Measurements from ENCODE around the gene RIMKLB.

Gene RIMKLB, protein sequence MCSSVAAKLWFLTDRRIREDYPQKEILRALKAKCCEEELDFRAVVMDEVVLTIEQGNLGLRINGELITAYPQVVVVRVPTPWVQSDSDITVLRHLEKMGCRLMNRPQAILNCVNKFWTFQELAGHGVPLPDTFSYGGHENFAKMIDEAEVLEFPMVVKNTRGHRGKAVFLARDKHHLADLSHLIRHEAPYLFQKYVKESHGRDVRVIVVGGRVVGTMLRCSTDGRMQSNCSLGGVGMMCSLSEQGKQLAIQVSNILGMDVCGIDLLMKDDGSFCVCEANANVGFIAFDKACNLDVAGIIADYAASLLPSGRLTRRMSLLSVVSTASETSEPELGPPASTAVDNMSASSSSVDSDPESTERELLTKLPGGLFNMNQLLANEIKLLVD

DNA sequence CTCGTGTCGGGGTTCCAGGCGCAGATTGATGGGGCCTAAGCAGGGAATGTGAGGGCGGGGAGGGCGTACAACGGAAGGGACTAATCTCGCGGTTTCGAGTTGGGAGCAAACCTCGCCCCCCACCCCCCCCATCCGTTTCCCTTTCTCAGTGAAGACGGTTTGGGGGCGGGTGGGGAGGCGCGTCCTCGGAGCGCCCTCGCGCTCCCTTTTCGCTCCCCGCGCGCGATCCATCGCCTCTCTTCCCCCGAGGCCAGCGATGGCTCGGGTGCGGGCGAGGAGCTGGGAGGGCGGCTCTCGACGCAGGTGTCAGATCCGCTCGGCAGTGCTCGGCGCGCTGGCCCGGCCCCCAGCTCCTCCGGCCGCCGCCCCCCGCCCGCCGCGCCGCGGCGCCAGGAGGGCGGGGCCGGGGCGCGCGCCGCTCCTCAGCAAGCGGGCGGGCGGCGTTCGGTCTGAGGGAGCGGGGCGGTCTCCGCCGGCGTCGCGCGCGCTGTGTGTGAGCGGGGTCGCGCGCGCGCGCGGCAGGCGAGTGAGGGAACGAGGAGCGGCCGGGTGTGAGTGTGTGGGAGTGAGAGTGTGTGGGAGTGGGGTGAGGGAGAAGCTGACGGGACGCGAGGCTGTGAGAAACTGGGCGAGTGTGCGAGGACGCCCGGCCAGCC is at the start of gene RIMKLB:
RIMKLB (plus strand) TSS at position 516 of the 656 bp plus-strand sequence. CDS start 15,876 bp downstream, outside the sequence.
- peak; percentile 67 for DNase-seq (ENCODE audit: insufficient read length, low spot score)
- TF ChIP-seq POLR2A (IDR thresholded peaks at IDR 0.05; ENCODE audit: low read depth, low read length), result peak; percentile 58
- FAIRE-seq, result no peak

DNA sequence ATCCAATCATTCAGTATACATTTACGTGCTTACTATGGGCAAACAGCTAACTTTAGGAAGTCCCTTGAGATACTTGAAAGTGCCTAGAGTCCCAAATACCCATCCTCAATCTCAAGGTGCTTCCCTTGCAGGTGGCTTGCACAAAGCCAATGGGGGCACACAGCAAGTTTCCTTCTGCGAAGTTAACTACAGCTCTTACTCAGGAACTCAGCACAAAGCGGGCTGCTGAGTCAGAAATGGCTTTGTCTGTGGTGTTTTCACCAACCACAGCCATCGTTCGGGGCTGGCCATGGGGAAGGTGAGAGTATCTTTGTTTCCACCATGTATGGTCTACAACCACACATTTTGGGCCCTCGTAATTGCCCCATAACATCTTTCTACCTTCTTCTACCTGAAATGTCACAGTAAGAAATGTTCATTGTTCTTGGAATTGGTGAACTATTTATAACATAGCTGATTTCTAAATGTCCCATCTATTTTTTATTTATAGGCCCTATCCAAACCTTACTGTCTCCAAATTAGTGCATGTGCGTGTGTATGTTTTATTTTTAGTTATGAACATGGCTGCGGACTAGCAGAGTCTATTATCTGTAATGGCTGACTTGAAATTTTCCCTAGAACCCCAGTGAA is 49.1 kb upstream of the RIMKLB start:
- TF ChIP-seq POLR2A (IDR thresholded peaks at IDR 0.05; ENCODE audit: low read depth, low read length), result no peak
- no peak for DNase-seq (ENCODE audit: insufficient read length, low spot score)
- no peak for FAIRE-seq

DNA sequence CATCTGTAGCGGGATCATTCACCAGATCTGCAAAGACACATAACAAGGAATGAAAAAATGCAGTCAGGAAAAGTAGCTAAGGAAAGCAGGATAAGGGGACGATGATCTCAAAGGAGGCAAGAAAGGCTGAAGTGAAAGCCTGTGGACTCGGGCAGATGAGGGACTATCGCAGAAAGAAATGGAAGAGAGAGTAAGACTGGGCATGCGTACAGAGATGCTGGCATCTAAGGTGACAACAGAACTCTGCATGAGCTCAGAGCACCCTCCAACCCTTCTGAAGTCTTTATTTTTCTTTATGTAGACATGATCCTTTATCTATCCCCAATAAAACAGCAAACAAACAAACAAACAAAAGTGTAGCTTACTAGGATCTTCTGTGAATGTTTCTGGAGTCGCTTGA is 42.4 kb upstream of the RIMKLB start:
- DNase-seq (ENCODE audit: insufficient read length, low spot score), result no peak
- no peak for FAIRE-seq
- TF ChIP-seq POLR2A (IDR thresholded peaks at IDR 0.05; ENCODE audit: low read depth, low read length), result no peak

DNA sequence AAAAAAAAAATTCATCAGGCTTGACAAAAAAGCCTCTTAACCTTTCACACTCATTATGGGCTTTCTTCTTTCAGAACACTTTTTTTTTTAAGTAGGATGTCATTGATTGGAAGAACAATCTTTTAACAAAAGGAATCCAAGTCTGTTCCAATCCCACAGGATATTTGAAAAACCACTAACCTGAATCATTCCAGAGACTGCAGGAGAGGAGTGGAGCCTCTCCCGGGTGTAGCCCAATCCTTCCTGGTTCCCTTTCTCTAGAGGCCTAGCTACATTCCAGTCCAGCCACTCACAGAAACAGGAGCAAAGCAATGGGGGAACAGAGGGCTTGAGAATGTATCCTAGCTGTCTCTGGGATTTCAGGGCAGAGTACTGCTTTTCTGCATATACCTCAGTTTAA is 39.4 kb upstream of the RIMKLB start:
- DNase-seq (ENCODE audit: insufficient read length, low spot score), result peak; percentile 14
- FAIRE-seq, result peak; percentile 6
- no peak for TF ChIP-seq POLR2A (IDR thresholded peaks at IDR 0.05; ENCODE audit: low read depth, low read length)

DNA sequence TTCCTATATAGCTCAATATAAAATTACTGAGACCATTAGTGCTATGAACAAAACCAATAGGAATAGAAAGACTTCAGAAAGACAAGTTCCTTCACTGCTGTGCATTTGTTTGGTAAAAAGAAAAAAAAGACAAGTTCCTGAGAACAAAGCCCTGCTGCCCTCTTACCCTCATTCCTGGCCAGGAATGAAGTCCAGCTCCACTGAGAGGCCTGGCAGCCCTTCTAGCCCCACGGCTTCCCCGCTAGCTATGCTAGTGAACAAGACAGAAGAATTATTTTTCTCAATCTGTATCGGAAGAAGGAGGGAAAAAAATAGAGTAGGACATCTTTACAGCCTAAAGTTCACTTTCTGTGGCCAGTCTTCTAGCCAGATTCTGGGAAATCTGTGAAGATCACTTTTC is 36.8 kb upstream of the RIMKLB start:
- DNase-seq (ENCODE audit: insufficient read length, low spot score) (no peak), FAIRE-seq (no peak)
- TF ChIP-seq POLR2A (IDR thresholded peaks at IDR 0.05; ENCODE audit: low read depth, low read length), result no peak

DNA sequence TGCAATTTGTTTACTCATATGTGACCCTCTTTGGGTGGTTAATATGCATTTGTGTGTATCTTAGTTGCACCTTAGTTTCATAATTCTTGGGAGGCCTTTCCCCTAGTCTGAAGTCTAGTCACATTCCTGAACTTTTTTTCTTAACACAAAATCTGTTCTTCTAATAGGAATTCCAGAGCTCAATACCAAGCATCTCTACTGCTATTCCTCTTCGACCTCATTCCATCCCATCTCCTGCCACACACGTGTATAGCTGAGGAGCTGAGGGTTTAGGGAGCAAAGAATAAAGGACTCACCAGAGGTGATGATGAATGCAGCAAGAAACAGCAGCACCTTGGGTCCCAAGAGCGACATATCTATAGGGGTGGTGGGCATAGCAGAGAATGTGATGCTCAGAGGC is 36.0 kb upstream of the RIMKLB start:
- TF ChIP-seq POLR2A (IDR thresholded peaks at IDR 0.05; ENCODE audit: low read depth, low read length), result no peak
- DNase-seq (ENCODE audit: insufficient read length, low spot score) (no peak), FAIRE-seq (no peak)

DNA sequence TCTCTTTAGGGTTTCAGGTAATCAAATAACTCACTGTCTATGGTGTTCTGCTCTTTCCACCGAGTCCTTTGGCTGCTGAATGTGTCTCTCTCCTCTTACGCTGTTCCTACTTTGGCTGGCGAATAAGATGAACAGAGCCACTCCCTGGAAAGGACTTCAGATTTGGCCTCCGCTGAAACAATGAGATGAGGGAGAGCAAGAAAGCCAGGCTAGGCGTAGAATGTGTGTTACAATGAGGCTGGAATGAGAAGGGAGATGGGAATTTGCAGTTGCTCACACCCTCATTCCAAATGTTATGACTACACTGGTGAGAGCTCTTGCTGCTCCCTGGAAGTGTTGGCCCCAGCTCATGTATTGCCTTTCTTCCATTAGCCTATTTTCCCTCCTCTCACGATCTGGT is 35.2 kb upstream of the RIMKLB start, which contains the start of gene MFAP5:
MFAP5 (minus strand) TSS at position 234 of the 400 bp plus-strand sequence. CDS start 722 bp downstream, outside the sequence.
- TF ChIP-seq POLR2A (IDR thresholded peaks at IDR 0.05; ENCODE audit: low read depth, low read length), result no peak
- DNase-seq (ENCODE audit: insufficient read length, low spot score), result no peak
- no peak for FAIRE-seq

DNA sequence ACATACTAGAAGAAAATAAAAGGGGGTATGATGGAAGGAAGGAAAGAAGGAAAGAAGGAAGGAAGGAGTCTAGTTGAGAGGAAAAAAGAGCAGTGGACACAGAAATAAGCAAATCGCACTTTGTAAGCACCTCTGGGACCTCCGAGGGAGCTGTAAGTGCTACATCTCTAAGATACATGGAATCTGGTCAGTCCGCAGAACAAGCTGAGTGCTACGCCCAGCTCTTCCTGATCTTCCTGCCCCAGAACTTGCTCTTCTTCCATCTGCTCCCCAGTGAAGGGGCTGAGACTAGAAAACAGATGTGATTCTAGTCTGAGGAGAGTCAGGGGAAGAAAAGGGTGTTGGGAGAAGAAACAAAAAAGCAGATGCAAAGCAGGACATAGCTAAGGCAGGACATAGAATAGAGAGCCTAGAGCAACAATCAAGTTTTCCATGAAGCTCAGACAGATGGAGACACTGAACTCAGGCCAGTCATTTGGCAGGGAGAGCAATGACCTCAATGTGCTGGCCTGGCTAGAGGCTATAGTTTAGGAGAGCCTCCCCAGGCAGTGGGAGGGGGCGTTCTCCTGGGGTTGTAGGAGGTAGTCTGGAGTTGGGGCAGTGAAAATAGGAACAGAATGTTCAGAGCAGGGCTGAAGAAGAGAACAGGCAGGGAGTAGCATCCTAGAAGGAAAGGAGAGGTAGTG is 33.4 kb upstream of the RIMKLB start:
- DNase-seq (ENCODE audit: insufficient read length, low spot score) (no peak), FAIRE-seq (no peak)
- TF ChIP-seq POLR2A (IDR thresholded peaks at IDR 0.05; ENCODE audit: low read depth, low read length), result no peak

DNA sequence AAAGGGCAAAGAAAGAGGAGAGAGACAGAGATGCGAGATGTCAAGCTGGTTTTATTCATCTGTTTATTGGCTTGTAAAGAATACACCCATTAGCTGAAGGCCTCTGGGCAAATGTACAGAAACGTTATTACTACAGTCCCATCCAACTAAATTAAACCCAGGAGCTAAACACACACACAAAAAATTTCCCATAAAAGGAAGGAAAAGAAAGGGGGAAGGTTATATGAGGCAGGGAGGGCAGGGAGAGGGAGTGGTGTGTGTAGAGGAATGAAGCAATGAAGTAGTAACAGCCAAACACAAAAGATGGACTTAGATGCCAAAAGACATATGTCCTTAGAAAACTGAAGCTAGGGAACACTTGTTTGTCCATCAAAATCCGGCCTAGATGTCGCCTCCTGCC is 32.0 kb upstream of the RIMKLB start:
- no peak for DNase-seq (ENCODE audit: insufficient read length, low spot score)
- no peak for FAIRE-seq
- no peak for TF ChIP-seq POLR2A (IDR thresholded peaks at IDR 0.05; ENCODE audit: low read depth, low read length)

DNA sequence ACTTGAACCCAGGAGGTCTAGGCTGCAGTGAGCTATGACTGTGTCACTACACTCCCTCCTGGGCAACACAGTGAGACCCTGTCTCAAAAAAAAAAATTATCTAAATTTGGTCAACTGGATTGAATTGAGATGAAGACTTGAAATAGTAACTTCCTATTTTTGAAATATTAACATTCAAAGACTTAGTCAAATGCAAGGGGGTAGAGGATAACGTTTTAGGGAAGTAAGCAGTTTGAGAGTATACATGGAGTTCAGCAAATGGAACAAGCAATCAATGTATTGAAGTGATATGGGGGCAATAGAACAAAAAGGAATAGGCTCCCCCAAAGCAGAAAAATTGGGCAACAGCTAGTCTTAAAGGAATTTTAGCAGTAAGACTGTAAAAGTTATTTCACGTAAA is 30.5 kb upstream of the RIMKLB start:
- FAIRE-seq (no peak), DNase-seq (ENCODE audit: insufficient read length, low spot score) (no peak)
- TF ChIP-seq POLR2A (IDR thresholded peaks at IDR 0.05; ENCODE audit: low read depth, low read length), result no peak

DNA sequence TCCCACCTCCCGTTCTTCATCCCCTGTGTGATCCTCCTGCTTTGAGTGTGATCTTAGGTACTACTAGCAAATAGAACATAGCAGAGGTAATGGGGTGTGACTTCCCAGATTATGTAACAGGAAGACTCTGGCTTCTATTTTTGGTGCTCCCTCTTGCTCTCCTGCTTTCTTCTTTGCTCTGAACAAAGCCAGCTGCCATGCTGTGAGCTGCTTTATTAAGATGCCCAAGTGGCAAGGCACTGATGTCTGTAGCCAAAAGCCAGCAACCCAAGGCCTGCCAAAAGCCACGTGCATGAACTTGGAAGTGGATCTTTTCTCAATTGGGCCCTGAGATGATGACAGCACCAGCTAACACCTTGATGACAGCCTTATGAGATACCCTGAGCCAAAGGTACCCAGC is 29.4 kb upstream of the RIMKLB start:
- no peak for DNase-seq (ENCODE audit: insufficient read length, low spot score)
- no peak for TF ChIP-seq POLR2A (IDR thresholded peaks at IDR 0.05; ENCODE audit: low read depth, low read length)
- no peak for FAIRE-seq

DNA sequence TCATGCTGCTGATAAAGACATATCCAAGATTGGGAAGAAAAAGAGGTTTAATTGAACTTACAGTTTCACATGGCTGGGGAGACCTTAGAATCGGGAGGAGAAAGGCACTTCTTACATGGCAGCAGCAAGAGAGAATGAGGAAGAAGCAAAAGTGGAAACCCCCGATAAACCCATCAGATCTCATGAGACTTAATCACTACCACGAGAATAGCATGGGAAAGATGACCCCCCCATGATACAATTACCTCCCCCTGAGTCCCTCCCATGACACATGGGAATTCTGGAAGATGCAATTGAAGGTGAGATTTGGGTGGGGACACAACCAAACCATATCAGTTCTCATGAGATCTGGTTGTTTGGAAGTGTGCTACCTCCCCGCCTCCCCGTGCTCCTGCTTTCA is 25.4 kb upstream of the RIMKLB start:
- TF ChIP-seq POLR2A (IDR thresholded peaks at IDR 0.05; ENCODE audit: low read depth, low read length), result no peak
- DNase-seq (ENCODE audit: insufficient read length, low spot score) (no peak), FAIRE-seq (no peak)

DNA sequence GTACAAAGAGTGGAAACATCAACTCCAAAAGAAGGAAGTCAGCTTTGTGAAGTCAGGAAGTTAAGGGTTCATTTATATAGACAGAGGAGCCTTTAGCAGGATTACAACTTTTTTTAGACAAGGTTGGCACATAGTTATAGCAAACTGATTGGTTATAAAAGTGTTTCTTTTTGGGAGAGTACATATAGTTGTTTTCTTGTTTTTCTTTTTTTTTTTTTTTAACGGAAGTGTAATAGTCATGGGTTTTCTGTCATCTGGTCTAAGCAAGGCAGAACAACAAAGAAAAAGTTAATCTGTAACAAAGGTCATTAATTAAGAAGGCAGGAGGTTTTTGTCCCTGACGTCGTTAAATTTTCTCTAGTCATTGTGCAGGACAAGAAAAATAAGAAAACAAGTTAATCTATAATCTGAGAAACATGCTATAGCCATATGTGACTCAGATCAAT is 22.2 kb upstream of the RIMKLB start:
- TF ChIP-seq POLR2A (IDR thresholded peaks at IDR 0.05; ENCODE audit: low read depth, low read length), result no peak
- FAIRE-seq, result no peak
- DNase-seq (ENCODE audit: insufficient read length, low spot score), result no peak

DNA sequence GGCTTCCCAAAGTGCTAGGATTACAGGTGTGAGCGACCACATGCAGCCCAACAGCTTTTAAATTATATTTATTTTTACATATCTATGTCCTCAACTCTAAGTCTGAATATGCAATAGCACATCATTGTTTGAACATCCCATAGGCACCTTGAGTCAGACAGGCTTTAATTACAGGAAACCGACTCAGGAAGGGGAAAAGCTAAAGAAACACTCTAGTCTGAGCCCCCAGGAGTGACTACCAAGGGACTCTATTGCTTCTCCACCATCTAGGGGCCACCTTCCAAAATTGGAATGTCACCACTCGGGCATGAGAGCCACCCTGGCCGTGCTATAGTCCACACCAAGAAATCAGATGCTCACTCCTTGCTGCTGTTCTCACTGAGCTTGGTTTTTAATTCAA is 21.1 kb upstream of the RIMKLB start:
- no peak for TF ChIP-seq POLR2A (IDR thresholded peaks at IDR 0.05; ENCODE audit: low read depth, low read length)
- FAIRE-seq, result no peak
- DNase-seq (ENCODE audit: insufficient read length, low spot score), result no peak
